Measurements from ENCODE around the gene IL17RA. TPM values are rescaled to one million over a fixed set of nuclear protein-coding genes. Genes with fewer than 3 reads are reported as not detected.

Gene IL17RA
- total and polyA plus RNA-seq, 2 donors (not counting 3 experiments of a cell fraction or from before 2014, with no cell fraction given), result 13.0 to 19.3 TPM

DNA sequence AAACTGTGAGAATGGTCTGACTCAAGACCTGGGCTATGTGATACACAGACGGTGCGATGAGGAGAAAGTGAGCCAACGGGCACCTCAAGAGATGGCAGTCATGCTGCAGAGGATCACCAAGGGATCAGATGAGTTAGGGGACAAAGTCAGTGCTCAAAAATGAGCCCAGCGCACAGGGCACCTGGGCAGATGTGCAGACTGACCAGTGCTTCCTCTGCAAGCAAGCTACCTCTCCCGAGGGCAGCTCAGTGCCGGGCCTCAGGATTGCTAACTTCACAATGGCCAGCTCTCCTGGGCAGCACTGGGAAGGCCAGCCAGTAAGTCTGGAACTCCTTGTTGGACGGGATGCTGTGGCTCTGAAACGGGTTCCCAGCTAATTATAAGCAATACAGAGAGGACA, 59.0 kb downstream of the IL17RA start:
- no peak for TF ChIP-seq JUN (IDR thresholded peaks at IDR 0.05; ENCODE audit: borderline replicate concordance, insufficient read depth, insufficient read length, low read depth)
- no peak for TF ChIP-seq GATA2 (IDR thresholded peaks at IDR 0.05; ENCODE audit: insufficient read depth, insufficient read length, low read depth, low read length)
- TF ChIP-seq, protein P1, sequence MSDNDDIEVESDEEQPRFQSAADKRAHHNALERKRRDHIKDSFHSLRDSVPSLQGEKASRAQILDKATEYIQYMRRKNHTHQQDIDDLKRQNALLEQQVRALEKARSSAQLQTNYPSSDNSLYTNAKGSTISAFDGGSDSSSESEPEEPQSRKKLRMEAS (IDR thresholded peaks at IDR 0.05; ENCODE audit: insufficient read depth, insufficient read length), result no peak
- Histone ChIP-seq H3K9me3 (replicated peaks; ENCODE audit: control insufficient read depth, insufficient read depth, low read length) (no peaks in the 10 kb centered on the region), H2AFZ (ENCODE audit: low read depth, low read length) (no peak overlapping the region), H3K4me3 (replicated peaks in 1 of 3; ENCODE audit: insufficient read depth in 1 of 3, low read depth in 1 of 3, low read length in 3 of 3) (no peak overlapping the region), H3K79me2 (ENCODE audit: control insufficient read depth, insufficient read depth, low read length) (no peaks in the 10 kb centered on the region), H4K20me1 (replicated peaks; ENCODE audit: control insufficient read depth, extremely low read depth, insufficient read depth, low read length) (no peaks in the 10 kb centered on the region), H3K9ac (replicated peaks; ENCODE audit: extremely low read depth, insufficient read depth, low read length) (no peak overlapping the region), H3K4me2 (ENCODE audit: insufficient read depth, low read length) (no peak overlapping the region), H3K27ac (ENCODE audit: insufficient read depth, low read depth, low read length) (no peak overlapping the region), H3K36me3 (ENCODE audit: control insufficient read depth in 2 of 2, extremely low read depth in 1 of 2, insufficient read depth in 2 of 2, low read length in 2 of 2) (peaks cover 0 to 20% of the 10 kb centered on the region in 2 experiments), H3K9me1 (replicated peaks; ENCODE audit: control insufficient read depth, extremely low read depth, insufficient read depth, low read length) (no peaks in the 10 kb centered on the region), H3K27me3 (ENCODE audit: control insufficient read depth in 2 of 2, insufficient read depth in 2 of 2, low read length in 2 of 2) (no peaks in the 10 kb centered on the region), H3K4me1 (ENCODE audit: control insufficient read depth, extremely low read depth, insufficient read depth, low read length) (no peaks in the 10 kb centered on the region)
- ChIA-PET CTCF (interaction anchor here (0.8 to 1.5 kb wide), 2 partner anchors 21 to 28 kb away, joined by 3 to 5 read pairs; no protein-coding TSS in a partner anchor), POLR2A (no interaction called here)
- DNase-seq (ENCODE audit: low read depth, low spot score) (no peak), FAIRE-seq (no peak)
- dilution Hi-C loops (cut with MboI; ENCODE audit: extremely low pct_ligation_motif_present, low sequenced_read_pairs) (no loop called here), intact Hi-C loops (cut with micrococcal nuclease) (no loop called here)
- no TSS peak for BruUV-seq (replicated peaks)

DNA sequence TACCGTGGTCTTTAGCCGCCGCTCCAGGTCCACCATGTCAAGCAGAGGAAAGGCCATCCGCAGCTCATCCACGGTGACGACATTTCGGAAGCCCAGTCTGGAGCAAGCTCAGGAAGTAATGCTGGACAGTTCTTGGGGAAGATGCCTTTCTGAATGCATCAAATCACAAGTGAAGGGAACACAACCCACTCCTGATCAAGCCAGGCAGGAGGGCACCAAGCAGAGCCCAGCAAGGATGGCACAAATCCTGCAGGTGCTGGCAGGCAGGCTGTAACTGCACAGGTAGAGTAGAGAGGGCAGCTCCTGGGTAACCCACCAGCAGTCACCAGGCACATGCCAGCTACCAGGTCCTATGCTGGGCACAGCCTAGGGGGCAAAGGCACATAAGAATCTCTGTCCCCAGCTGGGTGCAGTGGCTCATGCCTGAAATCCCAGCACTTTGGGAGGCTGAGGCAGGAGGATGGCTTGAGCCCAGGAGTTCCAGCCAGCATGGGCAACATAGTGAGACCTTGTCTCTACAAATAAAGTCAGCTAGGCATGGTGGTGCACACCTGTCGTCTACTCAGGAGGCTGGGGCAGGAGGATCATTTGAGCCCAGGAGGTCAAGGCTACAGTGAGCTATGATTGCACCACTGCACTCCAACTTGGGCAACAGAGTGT, 60.4 kb downstream of the IL17RA start:
- Histone ChIP-seq H3K4me1 (ENCODE audit: control insufficient read depth, extremely low read depth, insufficient read depth, low read length) (no peaks in the 10 kb centered on the region), H3K36me3 (ENCODE audit: control insufficient read depth in 2 of 2, extremely low read depth in 1 of 2, insufficient read depth in 2 of 2, low read length in 2 of 2) (peaks cover 0 to 23% of the 10 kb centered on the region in 2 experiments), H4K20me1 (replicated peaks; ENCODE audit: control insufficient read depth, extremely low read depth, insufficient read depth, low read length) (no peaks in the 10 kb centered on the region), H3K27ac (ENCODE audit: insufficient read depth, low read depth, low read length) (no peak overlapping the region), H3K4me2 (ENCODE audit: insufficient read depth, low read length) (no peak overlapping the region), H2AFZ (ENCODE audit: low read depth, low read length) (no peak overlapping the region), H3K27me3 (ENCODE audit: control insufficient read depth in 2 of 2, insufficient read depth in 2 of 2, low read length in 2 of 2) (no peaks in the 10 kb centered on the region), H3K9ac (replicated peaks; ENCODE audit: extremely low read depth, insufficient read depth, low read length) (no peak overlapping the region), H3K4me3 (replicated peaks in 1 of 3; ENCODE audit: insufficient read depth in 1 of 3, low read depth in 1 of 3, low read length in 3 of 3) (no peak overlapping the region), H3K9me3 (replicated peaks; ENCODE audit: control insufficient read depth, insufficient read depth, low read length) (no peaks in the 10 kb centered on the region), H3K79me2 (ENCODE audit: control insufficient read depth, insufficient read depth, low read length) (no peaks in the 10 kb centered on the region), H3K9me1 (replicated peaks; ENCODE audit: control insufficient read depth, extremely low read depth, insufficient read depth, low read length) (no peaks in the 10 kb centered on the region)
- FAIRE-seq (no peak), DNase-seq (ENCODE audit: low read depth, low spot score) (no peak)
- dilution Hi-C loops (cut with MboI; ENCODE audit: extremely low pct_ligation_motif_present, low sequenced_read_pairs), result no loop called here
- intact Hi-C loops (cut with micrococcal nuclease), result no loop called here
- BruUV-seq (replicated peaks), result no TSS peak
- ChIA-PET CTCF (interaction anchor here (0.8 to 1.1 kb wide), 2 partner anchors 12 to 26 kb away, joined by 3 to 4 read pairs; no protein-coding TSS in a partner anchor), POLR2A (no interaction called here)
- TF ChIP-seq CTCF (IDR thresholded peaks at IDR 0.05; ENCODE audit: extremely low read depth in 1 of 2, insufficient read depth in 1 of 2, low read depth in 1 of 2, low read length in 2 of 2) (no peak), FOS (IDR thresholded peaks at IDR 0.05; ENCODE audit: borderline replicate concordance, insufficient read depth, low read length) (no peak), GATA2 (IDR thresholded peaks at IDR 0.05; ENCODE audit: insufficient read depth, insufficient read length, low read depth, low read length) (no peak), POLR2A (IDR thresholded peaks at IDR 0.05; ENCODE audit: low read depth, low read length) (no peak), MYC (IDR thresholded peaks at IDR 0.05; ENCODE audit: low read depth, low read length) (no peak), POLR2AphosphoS5 (IDR thresholded peaks at IDR 0.05; ENCODE audit: insufficient read depth, low read depth, low read length) (no peak), EZH2 (IDR thresholded peaks at IDR 0.05; ENCODE audit: borderline replicate concordance, low read depth, low read length, severe bottlenecking) (no peak), JUN (IDR thresholded peaks at IDR 0.05; ENCODE audit: borderline replicate concordance, insufficient read depth, insufficient read length, low read depth) (no peak)
